H1 (cell line): Measurements from ENCODE around the gene LRRC10. TPM values are rescaled to one million over a fixed set of nuclear protein-coding genes. Genes with fewer than 3 reads are reported as not detected.
A peak's percentile ranks its signal among the peaks of the same experiment; 100 is the strongest.

Experiments
- CTCF ChIA-PET: fragments of 300-600 bp; sonication (Branson Sonifier 250); formaldehyde crosslinking; loops from one replicate; lab custom pipeline; 2021; ENCODE audit not compliant: partially characterized antibody; lab: Charles Lee
- POLR2A ChIA-PET: fragments of 300-600 bp; sonication (Branson Sonifier 250); formaldehyde crosslinking; loops from one replicate; lab custom pipeline; 2021; ENCODE audit warnings: inconsistent platforms; ENCODE audit not compliant: partially characterized antibody; lab: Charles Lee
- DNase-seq, 2 experiments: peaks; one replicate each; pipeline versions ENCODE4 v3.0.0 to v3.0.0-alpha.2; 2010 to 2022; ENCODE audit warnings: low spot score in 2 of 2, low read depth in 1 of 2, mixed read lengths in 1 of 2
- FAIRE-seq: peaks from 2 replicates; lab custom pipeline; 2011; peaks lifted over from hg19 to GRCh38; lab: Jason Lieb, UNC
- H2AFZ ChIP-seq: 2 replicates; pipeline ENCODE4 v1.8.1; 2012; ENCODE audit warnings: low read length, inconsistent platforms
- H2AK5ac ChIP-seq: 2 replicates; pipeline ENCODE4 v1.6.1; 2013; ENCODE audit warnings: low read depth, low read length
- H2BK120ac ChIP-seq: replicated peaks from 2 replicates; pipeline ENCODE3; 2013; ENCODE audit warnings: low read depth, low read length, inconsistent platforms
- H2BK12ac ChIP-seq: 2 replicates; pipeline ENCODE4 v1.6.1; 2013; ENCODE audit warnings: low read depth, low read length
- H2BK15ac ChIP-seq: 2 replicates; pipeline ENCODE4 v1.6.1; 2013; ENCODE audit warnings: low read length
- H2BK20ac ChIP-seq: 2 replicates; pipeline ENCODE4 v1.6.1; 2013; ENCODE audit warnings: low read length
- H2BK5ac ChIP-seq: 2 replicates; pipeline ENCODE4 v1.6.1; 2013; ENCODE audit warnings: low read depth, low read length
- H3K14ac ChIP-seq: 2 replicates; pipeline ENCODE4 v1.6.1; 2013; ENCODE audit warnings: inconsistent platforms; ENCODE audit not compliant: insufficient read length
- H3K18ac ChIP-seq: 2 replicates; pipeline ENCODE4 v1.6.1; 2013; ENCODE audit warnings: low read length; ENCODE audit errors: extremely low read depth
- H3K23ac ChIP-seq: 2 replicates; pipeline ENCODE4 v1.6.1; 2013; ENCODE audit warnings: inconsistent platforms; ENCODE audit not compliant: insufficient read length
- H3K23me2 ChIP-seq: 2 replicates; pipeline ENCODE4 v1.6.1; 2013; ENCODE audit warnings: low read depth, low read length
- H3K27ac ChIP-seq: 2 replicates; pipeline ENCODE4 v1.6.1; 2011; ENCODE audit warnings: low read depth, low read length, inconsistent platforms
- H3K27me3 ChIP-seq, 4 experiments: replicated peaks in 1 of 4; 1 replicate in 1 of 4; 2 replicates in 3 of 4; pipeline versions ENCODE4 v1.6.1 to v1.8.1; 2011 to 2013; ENCODE audit warnings: low read length in 3 of 4, mild to moderate bottlenecking in 3 of 4, inconsistent platforms in 2 of 4, mixed read lengths in 2 of 4, moderate library complexity in 1 of 4; ENCODE audit not compliant: control insufficient read depth in 3 of 4, insufficient read depth in 3 of 4; ENCODE audit errors: extremely low read depth in 1 of 4
- H3K36me3 ChIP-seq, 4 experiments: 2 replicates each; pipeline versions ENCODE4 v1.6.1 to v1.8.1; 2011 to 2013; ENCODE audit warnings: mild to moderate bottlenecking in 4 of 4, low read length in 3 of 4, moderate library complexity in 2 of 4, control low read depth in 1 of 4, inconsistent platforms in 1 of 4; ENCODE audit not compliant: insufficient read depth in 4 of 4, control insufficient read depth in 2 of 4
- H3K4ac ChIP-seq: replicated peaks from 2 replicates; pipeline ENCODE3; 2013; ENCODE audit warnings: low read length, low read depth, mixed read lengths, inconsistent platforms; ENCODE audit not compliant: insufficient read length
- H3K4me1 ChIP-seq, 4 experiments: replicated peaks in 1 of 4; 1 replicate in 1 of 4; 2 replicates in 3 of 4; pipeline versions ENCODE4 v1.6.1 to v1.8.1; 2011 to 2013; ENCODE audit warnings: low read length in 3 of 4, inconsistent platforms in 2 of 4, mixed read lengths in 1 of 4; ENCODE audit not compliant: insufficient read depth in 4 of 4, control insufficient read depth in 3 of 4
- H3K4me2 ChIP-seq, 2 experiments: 2 replicates each; pipeline versions ENCODE4 v1.6.1 to v1.8.1; 2011 to 2013; ENCODE audit warnings: low read depth in 2 of 2, low read length in 2 of 2, control low read depth in 1 of 2, inconsistent platforms in 1 of 2, mild to moderate bottlenecking in 1 of 2; ENCODE audit not compliant: insufficient read depth in 1 of 2
- H3K4me3 ChIP-seq, 4 experiments: fragments of 200-600, 300-600 bp in 1 of 4; sonication (generic), shearing (Covaris generic), sonication (Bioruptor Twin) in 1 of 4; 2 replicates each; pipeline versions ENCODE4 v1.5.1 to v1.8.1; 2011 to 2016; ENCODE audit warnings: low read length in 4 of 4, low read depth in 3 of 4, control low read depth in 2 of 4, inconsistent platforms in 2 of 4, mild to moderate bottlenecking in 2 of 4, mixed read lengths in 1 of 4, moderate library complexity in 1 of 4; ENCODE audit not compliant: insufficient read depth in 2 of 4; ENCODE audit errors: extremely low read depth in 1 of 4
- H3K56ac ChIP-seq: replicated peaks from 2 replicates; pipeline ENCODE3; 2013; ENCODE audit warnings: low read depth, mild to moderate bottlenecking, mixed read lengths, low read length, inconsistent platforms; ENCODE audit not compliant: insufficient read length
- H3K79me1 ChIP-seq: 2 replicates; pipeline ENCODE4 v1.6.1; 2013; ENCODE audit warnings: low read depth, low read length, control low read depth
- H3K79me2 ChIP-seq, 2 experiments: 2 replicates each; pipeline versions ENCODE4 v1.6.1 to v1.8.1; 2012 to 2013; ENCODE audit warnings: low read length in 2 of 2, mild to moderate bottlenecking in 2 of 2, inconsistent platforms in 1 of 2; ENCODE audit not compliant: insufficient read depth in 2 of 2, control insufficient read depth in 1 of 2
- H3K9ac ChIP-seq, 4 experiments: replicated peaks in 1 of 4; 1 replicate in 1 of 4; 2 replicates in 3 of 4; pipeline versions ENCODE4 v1.6.1 to v1.8.1; 2011 to 2013; ENCODE audit warnings: low read depth in 3 of 4, low read length in 3 of 4, control low read depth in 2 of 4, mild to moderate bottlenecking in 2 of 4, moderate library complexity in 2 of 4, inconsistent platforms in 1 of 4; ENCODE audit errors: extremely low read depth in 1 of 4
- H3K9me3 ChIP-seq, 2 experiments: 2 replicates each; pipeline versions ENCODE4 v1.6.1 to v1.8.1; 2012 to 2013; ENCODE audit warnings: mild to moderate bottlenecking in 2 of 2, moderate library complexity in 2 of 2, control low read depth in 1 of 2, inconsistent platforms in 1 of 2, low read depth in 1 of 2, low read length in 1 of 2, mixed read lengths in 1 of 2; ENCODE audit not compliant: insufficient read depth in 2 of 2
- H4K20me1 ChIP-seq, 2 experiments: replicated peaks in 1 of 2; 2 replicates each; pipeline versions ENCODE3 to v1.8.1; 2011 to 2013; ENCODE audit warnings: inconsistent platforms in 2 of 2, low read length in 2 of 2, mild to moderate bottlenecking in 1 of 2; ENCODE audit not compliant: insufficient read depth in 2 of 2, control insufficient read depth in 1 of 2
- H4K5ac ChIP-seq: 2 replicates; pipeline ENCODE4 v1.6.1; 2013; ENCODE audit warnings: low read length, low read depth, mixed read lengths, inconsistent platforms; ENCODE audit not compliant: insufficient read length
- H4K8ac ChIP-seq: 2 replicates; pipeline ENCODE4 v1.8.0; 2013; ENCODE audit warnings: mild to moderate bottlenecking, moderate library complexity, low read length, inconsistent platforms; ENCODE audit not compliant: insufficient read depth; ENCODE audit errors: extremely low read depth
- H4K91ac ChIP-seq: replicated peaks from 2 replicates; pipeline ENCODE3; 2013; ENCODE audit warnings: low read length, mixed read lengths, inconsistent platforms; ENCODE audit not compliant: insufficient read length
- CHD2 ChIP-seq: IDR thresholded peaks from 2 replicates; pipeline ENCODE4 v1.6.1; 2012; ENCODE audit warnings: low read length, improper control_type of control experiment
- CTCF ChIP-seq, 3 experiments: IDR thresholded peaks; 1 replicate in 2 of 3; 2 replicates in 1 of 3; pipeline versions ENCODE4 v1.5.1 to v1.6.1; 2011; ENCODE audit warnings: low read length in 3 of 3, mild to moderate bottlenecking in 3 of 3, inconsistent platforms in 2 of 3, low read depth in 1 of 3, moderate library complexity in 1 of 3; ENCODE audit not compliant: insufficient read depth in 1 of 3; ENCODE audit errors: control extremely low read depth in 1 of 3
- EGR1 ChIP-seq: IDR thresholded peaks from 2 replicates; pipeline ENCODE4 v1.6.1; 2011; ENCODE audit warnings: low read depth, low read length, borderline replicate concordance
- MAX ChIP-seq: IDR thresholded peaks from 2 replicates; pipeline ENCODE4 v1.6.1; 2012; ENCODE audit warnings: inconsistent platforms
- RAD21 ChIP-seq, 2 experiments: IDR thresholded peaks in 1 of 2; conservative IDR thresholded peaks in 1 of 2; 2 replicates each; pipeline ENCODE4 v1.6.1; 2011; ENCODE audit warnings: low read depth in 2 of 2, low read length in 2 of 2, improper control_type of control experiment in 1 of 2, inconsistent platforms in 1 of 2, mild to moderate bottlenecking in 1 of 2, moderate library complexity in 1 of 2
- SUZ12 ChIP-seq: fragments of 200-600 bp; sonication (generic); IDR thresholded peaks from 2 replicates; pipeline ENCODE4 v1.6.1; 2012; ENCODE audit warnings: mild to moderate bottlenecking, inconsistent platforms, low read length, moderate library complexity, mixed read lengths
- YY1 ChIP-seq: IDR thresholded peaks from 2 replicates; pipeline ENCODE4 v1.6.1; 2011; ENCODE audit warnings: low read depth, mild to moderate bottlenecking, low read length
- WGBS, 2 experiments: shearing (Covaris generic) in 1 of 2; methylation state at CpG; one replicate each; pipeline versions ENCODE4 v1.1.6 to v1.1.7; 2013 to 2015; ENCODE audit warnings: low lambda C conversion rate in 2 of 2, mixed read lengths in 2 of 2, inconsistent platforms in 1 of 2, low coverage in 1 of 2, missing lambda C conversion rate in 1 of 2; ENCODE audit not compliant: insufficient replicate concordance in 2 of 2, insufficient coverage in 1 of 2, insufficient read length in 1 of 2; ENCODE audit errors: extremely low coverage in 1 of 2, missing lambda C conversion rate in 1 of 2; 5-methylcytosine and 5-hydroxymethylcytosine counted together
- polyA plus RNA-seq, 7 experiments: library from polyadenylated mRNA; depleted of rRNA in 3 of 7; stranded (reverse) in 5 of 7; unstranded in 2 of 7; fragments of >200 nt in 5 of 7; fragments of 200-250 nt in 2 of 7; gene quantifications; 1 replicate in 5 of 7; 2 replicates in 1 of 7; 4 replicates in 1 of 7; pipeline versions ENCODE4 v1.2.1 to v1.2.3, GENCODE V29; 2011 to 2013; ENCODE audit warnings: missing spikeins in 2 of 7, mixed read lengths in 2 of 7
- total RNA-seq: library from RNA; stranded (reverse); fragmentation: NEBNext Ultra II Directional; extraction: Animal tissue kit (Norgen Biotek cat#: 25700); gene quantifications from 2 replicates; pipeline ENCODE4 v1.2.1, GENCODE V29; 2021

Gene LRRC10
- total and polyA plus RNA-seq, 2 of the 8 experiments (the other 6 are each of a cell fraction or from before 2014, with no cell fraction given) = not detected

- Histone ChIP-seq H2BK20ac (no peak overlapping the region), H3K4me2 (no peak overlapping the region), H3K14ac (no peak overlapping the region), H2AK5ac (no peak overlapping the region), H4K8ac (no peak overlapping the region), H3K9ac (no peak overlapping the region), H3K23ac (no peak overlapping the region), H4K5ac (no peak overlapping the region), H3K4ac (no peak overlapping the region), H4K91ac (no peak overlapping the region), H2AFZ (no peak overlapping the region), H2BK120ac (no peak overlapping the region), H2BK15ac (no peak overlapping the region), H4K20me1 (no peaks in the 10 kb centered on the region), H2BK12ac (no peak overlapping the region), H3K79me2 (no peaks in the 10 kb centered on the region), H3K36me3 (no peaks in the 10 kb centered on the region), H3K56ac (no peak overlapping the region), H3K23me2 (no peaks in the 10 kb centered on the region), H3K9me3 (no peaks in the 10 kb centered on the region), H3K4me1 (peaks cover 0 to 7% (median 2%) of the 10 kb centered on the region in 4 experiments; a peak in 3 of 7 replicates), H3K27ac (no peak overlapping the region), H3K79me1 (no peaks in the 10 kb centered on the region), H2BK5ac (no peak overlapping the region), H3K18ac (no peak overlapping the region), H3K27me3 (no peaks in the 10 kb centered on the region), H3K4me3 (no peak overlapping the region)
- WGBS, 2 experiments = 31% methylated on average over 12 of the region's 12 CpGs; no CpG with 5 or more reads in 1 of the 2 experiments
- FAIRE-seq (peak; percentile 77), DNase-seq (peak; percentile 36 to 77)
- ChIA-PET POLR2A (no interaction called here), CTCF (interaction anchor here (0.6 to 4.7 kb wide), 39 partner anchors 10 to 479 kb away, joined by 3 to 68 read pairs (median 4); no protein-coding TSS in a partner anchor)
- no peak for TF ChIP-seq EGR1
- TF ChIP-seq SUZ12 = no peak
- TF ChIP-seq CTCF (IDR thresholded peaks at IDR 0.05; ENCODE audit: control extremely low read depth in 1 of 3, insufficient read depth in 1 of 3, low read depth in 1 of 3, low read length in 3 of 3) = peak; percentile 78 to 94 (median 88)
- peak; percentile 72 for TF ChIP-seq MAX
- TF ChIP-seq RAD21 (IDR thresholded peaks at IDR 0.05 in 1 of 2, conservative IDR thresholded peaks at IDR 0.05 in 1 of 2; ENCODE audit: low read depth in 2 of 2, low read length in 2 of 2) = peak; percentile 64 to 74
- TF ChIP-seq CHD2 = no peak
- 0 out of 2 replicates have a peak, but pooled peaks have one; percentile 46 for TF ChIP-seq YY1
Observed at GRCh38 chr12:69639400-69640016, 28.8 kb upstream of the LRRC10 start.
